H1 (cell line): ENCODE results near the gene PHLPP1. TPM values are rescaled to one million over a fixed set of nuclear protein-coding genes. Genes with fewer than 3 reads are reported as not detected.

Experiments used
- CTCF ChIA-PET: fragments of 300-600 bp; sonication (Branson Sonifier 250); formaldehyde crosslinking; loops from one replicate; lab custom pipeline; 2021; ENCODE audit not compliant: partially characterized antibody; lab: Charles Lee
- POLR2A ChIA-PET: fragments of 300-600 bp; sonication (Branson Sonifier 250); formaldehyde crosslinking; loops from one replicate; lab custom pipeline; 2021; ENCODE audit warnings: inconsistent platforms; ENCODE audit not compliant: partially characterized antibody; lab: Charles Lee
- DNase-seq, 2 experiments: peaks; one replicate each; pipeline versions ENCODE4 v3.0.0 to v3.0.0-alpha.2; 2010 to 2022; ENCODE audit warnings: low spot score in 2 of 2, low read depth in 1 of 2, mixed read lengths in 1 of 2
- FAIRE-seq: peaks from 2 replicates; lab custom pipeline; 2011; peaks lifted over from hg19 to GRCh38; lab: Jason Lieb, UNC
- H2AFZ ChIP-seq: 2 replicates; pipeline ENCODE4 v1.8.1; 2012; ENCODE audit warnings: low read length, inconsistent platforms
- H2AK5ac ChIP-seq: 2 replicates; pipeline ENCODE4 v1.6.1; 2013; ENCODE audit warnings: low read depth, low read length
- H2BK120ac ChIP-seq: replicated peaks from 2 replicates; pipeline ENCODE3; 2013; ENCODE audit warnings: low read depth, low read length, inconsistent platforms
- H2BK12ac ChIP-seq: 2 replicates; pipeline ENCODE4 v1.6.1; 2013; ENCODE audit warnings: low read depth, low read length
- H2BK15ac ChIP-seq: 2 replicates; pipeline ENCODE4 v1.6.1; 2013; ENCODE audit warnings: low read length
- H2BK20ac ChIP-seq: 2 replicates; pipeline ENCODE4 v1.6.1; 2013; ENCODE audit warnings: low read length
- H2BK5ac ChIP-seq: 2 replicates; pipeline ENCODE4 v1.6.1; 2013; ENCODE audit warnings: low read depth, low read length
- H3K14ac ChIP-seq: 2 replicates; pipeline ENCODE4 v1.6.1; 2013; ENCODE audit warnings: inconsistent platforms; ENCODE audit not compliant: insufficient read length
- H3K18ac ChIP-seq: 2 replicates; pipeline ENCODE4 v1.6.1; 2013; ENCODE audit warnings: low read length; ENCODE audit errors: extremely low read depth
- H3K23ac ChIP-seq: 2 replicates; pipeline ENCODE4 v1.6.1; 2013; ENCODE audit warnings: inconsistent platforms; ENCODE audit not compliant: insufficient read length
- H3K23me2 ChIP-seq: 2 replicates; pipeline ENCODE4 v1.6.1; 2013; ENCODE audit warnings: low read depth, low read length
- H3K27ac ChIP-seq: 2 replicates; pipeline ENCODE4 v1.6.1; 2011; ENCODE audit warnings: low read depth, low read length, inconsistent platforms
- H3K27me3 ChIP-seq, 4 experiments: replicated peaks in 1 of 4; 1 replicate in 1 of 4; 2 replicates in 3 of 4; pipeline versions ENCODE4 v1.6.1 to v1.8.1; 2011 to 2013; ENCODE audit warnings: low read length in 3 of 4, mild to moderate bottlenecking in 3 of 4, inconsistent platforms in 2 of 4, mixed read lengths in 2 of 4, moderate library complexity in 1 of 4; ENCODE audit not compliant: control insufficient read depth in 3 of 4, insufficient read depth in 3 of 4; ENCODE audit errors: extremely low read depth in 1 of 4
- H3K36me3 ChIP-seq, 4 experiments: 2 replicates each; pipeline versions ENCODE4 v1.6.1 to v1.8.1; 2011 to 2013; ENCODE audit warnings: mild to moderate bottlenecking in 4 of 4, low read length in 3 of 4, moderate library complexity in 2 of 4, control low read depth in 1 of 4, inconsistent platforms in 1 of 4; ENCODE audit not compliant: insufficient read depth in 4 of 4, control insufficient read depth in 2 of 4
- H3K4ac ChIP-seq: replicated peaks from 2 replicates; pipeline ENCODE3; 2013; ENCODE audit warnings: low read length, low read depth, mixed read lengths, inconsistent platforms; ENCODE audit not compliant: insufficient read length
- H3K4me1 ChIP-seq, 4 experiments: replicated peaks in 1 of 4; 1 replicate in 1 of 4; 2 replicates in 3 of 4; pipeline versions ENCODE4 v1.6.1 to v1.8.1; 2011 to 2013; ENCODE audit warnings: low read length in 3 of 4, inconsistent platforms in 2 of 4, mixed read lengths in 1 of 4; ENCODE audit not compliant: insufficient read depth in 4 of 4, control insufficient read depth in 3 of 4
- H3K4me2 ChIP-seq, 2 experiments: 2 replicates each; pipeline versions ENCODE4 v1.6.1 to v1.8.1; 2011 to 2013; ENCODE audit warnings: low read depth in 2 of 2, low read length in 2 of 2, control low read depth in 1 of 2, inconsistent platforms in 1 of 2, mild to moderate bottlenecking in 1 of 2; ENCODE audit not compliant: insufficient read depth in 1 of 2
- H3K4me3 ChIP-seq, 4 experiments: fragments of 200-600, 300-600 bp in 1 of 4; sonication (generic), shearing (Covaris generic), sonication (Bioruptor Twin) in 1 of 4; 2 replicates each; pipeline versions ENCODE4 v1.5.1 to v1.8.1; 2011 to 2016; ENCODE audit warnings: low read length in 4 of 4, low read depth in 3 of 4, control low read depth in 2 of 4, inconsistent platforms in 2 of 4, mild to moderate bottlenecking in 2 of 4, mixed read lengths in 1 of 4, moderate library complexity in 1 of 4; ENCODE audit not compliant: insufficient read depth in 2 of 4; ENCODE audit errors: extremely low read depth in 1 of 4
- H3K56ac ChIP-seq: replicated peaks from 2 replicates; pipeline ENCODE3; 2013; ENCODE audit warnings: low read depth, mild to moderate bottlenecking, mixed read lengths, low read length, inconsistent platforms; ENCODE audit not compliant: insufficient read length
- H3K79me1 ChIP-seq: 2 replicates; pipeline ENCODE4 v1.6.1; 2013; ENCODE audit warnings: low read depth, low read length, control low read depth
- H3K79me2 ChIP-seq, 2 experiments: 2 replicates each; pipeline versions ENCODE4 v1.6.1 to v1.8.1; 2012 to 2013; ENCODE audit warnings: low read length in 2 of 2, mild to moderate bottlenecking in 2 of 2, inconsistent platforms in 1 of 2; ENCODE audit not compliant: insufficient read depth in 2 of 2, control insufficient read depth in 1 of 2
- H3K9ac ChIP-seq, 4 experiments: replicated peaks in 1 of 4; 1 replicate in 1 of 4; 2 replicates in 3 of 4; pipeline versions ENCODE4 v1.6.1 to v1.8.1; 2011 to 2013; ENCODE audit warnings: low read depth in 3 of 4, low read length in 3 of 4, control low read depth in 2 of 4, mild to moderate bottlenecking in 2 of 4, moderate library complexity in 2 of 4, inconsistent platforms in 1 of 4; ENCODE audit errors: extremely low read depth in 1 of 4
- H3K9me3 ChIP-seq, 2 experiments: 2 replicates each; pipeline versions ENCODE4 v1.6.1 to v1.8.1; 2012 to 2013; ENCODE audit warnings: mild to moderate bottlenecking in 2 of 2, moderate library complexity in 2 of 2, control low read depth in 1 of 2, inconsistent platforms in 1 of 2, low read depth in 1 of 2, low read length in 1 of 2, mixed read lengths in 1 of 2; ENCODE audit not compliant: insufficient read depth in 2 of 2
- H4K20me1 ChIP-seq, 2 experiments: replicated peaks in 1 of 2; 2 replicates each; pipeline versions ENCODE3 to v1.8.1; 2011 to 2013; ENCODE audit warnings: inconsistent platforms in 2 of 2, low read length in 2 of 2, mild to moderate bottlenecking in 1 of 2; ENCODE audit not compliant: insufficient read depth in 2 of 2, control insufficient read depth in 1 of 2
- H4K5ac ChIP-seq: 2 replicates; pipeline ENCODE4 v1.6.1; 2013; ENCODE audit warnings: low read length, low read depth, mixed read lengths, inconsistent platforms; ENCODE audit not compliant: insufficient read length
- H4K8ac ChIP-seq: 2 replicates; pipeline ENCODE4 v1.8.0; 2013; ENCODE audit warnings: mild to moderate bottlenecking, moderate library complexity, low read length, inconsistent platforms; ENCODE audit not compliant: insufficient read depth; ENCODE audit errors: extremely low read depth
- H4K91ac ChIP-seq: replicated peaks from 2 replicates; pipeline ENCODE3; 2013; ENCODE audit warnings: low read length, mixed read lengths, inconsistent platforms; ENCODE audit not compliant: insufficient read length
- CTCF ChIP-seq, 3 experiments: IDR thresholded peaks; 1 replicate in 2 of 3; 2 replicates in 1 of 3; pipeline versions ENCODE4 v1.5.1 to v1.6.1; 2011; ENCODE audit warnings: low read length in 3 of 3, mild to moderate bottlenecking in 3 of 3, inconsistent platforms in 2 of 3, low read depth in 1 of 3, moderate library complexity in 1 of 3; ENCODE audit not compliant: insufficient read depth in 1 of 3; ENCODE audit errors: control extremely low read depth in 1 of 3
- EP300 ChIP-seq, 2 experiments: IDR thresholded peaks; 1 replicate in 1 of 2; 2 replicates in 1 of 2; pipeline ENCODE4 v1.6.1; 2011 to 2012; ENCODE audit warnings: low read depth in 2 of 2, low read length in 2 of 2, mild to moderate bottlenecking in 2 of 2, borderline replicate concordance in 1 of 2, inconsistent platforms in 1 of 2, moderate library complexity in 1 of 2
- MAX ChIP-seq: IDR thresholded peaks from 2 replicates; pipeline ENCODE4 v1.6.1; 2012; ENCODE audit warnings: inconsistent platforms
- RAD21 ChIP-seq, 2 experiments: IDR thresholded peaks in 1 of 2; conservative IDR thresholded peaks in 1 of 2; 2 replicates each; pipeline ENCODE4 v1.6.1; 2011; ENCODE audit warnings: low read depth in 2 of 2, low read length in 2 of 2, improper control_type of control experiment in 1 of 2, inconsistent platforms in 1 of 2, mild to moderate bottlenecking in 1 of 2, moderate library complexity in 1 of 2
- SAP30 ChIP-seq: fragments of 300-600 bp; sonication (generic); IDR thresholded peaks from 2 replicates; pipeline ENCODE4 v1.7.1; 2012; ENCODE audit warnings: low read length, moderate library complexity, mild to moderate bottlenecking, inconsistent platforms; ENCODE audit not compliant: insufficient read depth, insufficient replicate concordance
- SP1 ChIP-seq: IDR thresholded peaks from 2 replicates; pipeline ENCODE4 v1.6.1; 2011; ENCODE audit warnings: low read depth, low read length
- WGBS, 2 experiments: shearing (Covaris generic) in 1 of 2; methylation state at CpG; one replicate each; pipeline versions ENCODE4 v1.1.6 to v1.1.7; 2013 to 2015; ENCODE audit warnings: low lambda C conversion rate in 2 of 2, mixed read lengths in 2 of 2, inconsistent platforms in 1 of 2, low coverage in 1 of 2, missing lambda C conversion rate in 1 of 2; ENCODE audit not compliant: insufficient replicate concordance in 2 of 2, insufficient coverage in 1 of 2, insufficient read length in 1 of 2; ENCODE audit errors: extremely low coverage in 1 of 2, missing lambda C conversion rate in 1 of 2; 5-methylcytosine and 5-hydroxymethylcytosine counted together
- polyA plus RNA-seq, 7 experiments: library from polyadenylated mRNA; depleted of rRNA in 3 of 7; stranded (reverse) in 5 of 7; unstranded in 2 of 7; fragments of >200 nt in 5 of 7; fragments of 200-250 nt in 2 of 7; gene quantifications; 1 replicate in 5 of 7; 2 replicates in 1 of 7; 4 replicates in 1 of 7; pipeline versions ENCODE4 v1.2.1 to v1.2.3, GENCODE V29; 2011 to 2013; ENCODE audit warnings: missing spikeins in 2 of 7, mixed read lengths in 2 of 7
- total RNA-seq: library from RNA; stranded (reverse); fragmentation: NEBNext Ultra II Directional; extraction: Animal tissue kit (Norgen Biotek cat#: 25700); gene quantifications from 2 replicates; pipeline ENCODE4 v1.2.1, GENCODE V29; 2021

The PHLPP1 gene
- total and polyA plus RNA-seq, 2 of the 8 experiments (the other 6 are each of a cell fraction or from before 2014, with no cell fraction given): 28.0 to 66.3 TPM

GRCh38 chr18:62957885-62958472 lies 242.6 kb downstream of the PHLPP1 start:
- no peak overlapping the region for H4K5ac ChIP-seq
- peak; percentile 76 for FAIRE-seq
- H3K79me2 ChIP-seq: no peaks in the 10 kb centered on the region; a peak in 1 of 4 replicates
- H4K8ac ChIP-seq: no peak overlapping the region
- no peak overlapping the region for H3K4me2 ChIP-seq
- no peak overlapping the region for H3K9ac ChIP-seq
- H3K18ac ChIP-seq: no peak overlapping the region
- no peaks in the 10 kb centered on the region for H3K79me1 ChIP-seq
- no peak overlapping the region for H2BK20ac ChIP-seq
- H4K91ac ChIP-seq: no peak overlapping the region
- peaks cover 0 to 1% of the 10 kb centered on the region in 2 experiments for H4K20me1 ChIP-seq
- WGBS, 2 experiments: 78 to 100% methylated on average over 1 to 9 of the region's 9 CpGs
- no peak overlapping the region for H3K27ac ChIP-seq
- peak; percentile 62 to 64 for TF ChIP-seq RAD21 (IDR thresholded peaks at IDR 0.05 in 1 of 2, conservative IDR thresholded peaks at IDR 0.05 in 1 of 2; ENCODE audit: low read depth in 2 of 2, low read length in 2 of 2)
- TF ChIP-seq SP1: no peak
- no peak for TF ChIP-seq EP300 (IDR thresholded peaks at IDR 0.05; ENCODE audit: borderline replicate concordance in 1 of 2, low read depth in 2 of 2, low read length in 2 of 2)
- TF ChIP-seq SAP30: no peak
- 0 out of 2 replicates have a peak, but pooled peaks have one; percentile 11 for TF ChIP-seq MAX
- peak in 2 of 3 experiments; percentile 47 to 55; a peak in 3 of 4 replicates for TF ChIP-seq CTCF (IDR thresholded peaks at IDR 0.05; ENCODE audit: control extremely low read depth in 1 of 3, insufficient read depth in 1 of 3, low read depth in 1 of 3, low read length in 3 of 3)
- TF ChIP-seq, all 59 proteins: peak for 3
- Histone ChIP-seq H3K23me2 (no peaks in the 10 kb centered on the region), H3K4me3 (no peak overlapping the region), H3K4ac (no peak overlapping the region), H3K14ac (no peak overlapping the region), H2AK5ac (no peak overlapping the region), H3K56ac (no peak overlapping the region), H2BK12ac (no peak overlapping the region), H3K9me3 (no peaks in the 10 kb centered on the region), H2BK120ac (no peak overlapping the region), H3K36me3 (peaks cover 3 to 25% (median 10%) of the 10 kb centered on the region in 4 experiments; a peak in 7 of 8 replicates), H3K27me3 (no peaks in the 10 kb centered on the region), H3K4me1 (peaks cover 0 to 6% (median 2%) of the 10 kb centered on the region in 4 experiments; a peak in 3 of 7 replicates), H2BK15ac (no peak overlapping the region), H2BK5ac (no peak overlapping the region), H2AFZ (no peak overlapping the region), H3K23ac (no peak overlapping the region)
- peak; percentile 15 to 87 for DNase-seq
- CTCF ChIA-PET: interaction anchor here (0.6 to 2.9 kb wide), 24 partner anchors 10 to 378 kb away, joined by 3 to 19 read pairs (median 4); no protein-coding TSS in a partner anchor
- POLR2A ChIA-PET: interaction anchor here (0.6 to 1.3 kb wide), 3 partner anchors 13 to 243 kb away, joined by 3 to 4 read pairs (median 4); partner anchors contain the start of gene PHLPP1
